Activated CD4-positive, alpha-beta T cell treated with anti-CD3 and anti-CD28 coated beads, Interleukin-2, amount 10 ng/mL, durations not matched to agents 24 days and 14 days (primary cell): ENCODE data around the gene SF3B2. TPM values are rescaled to one million over a fixed set of nuclear protein-coding genes. Genes with fewer than 3 reads are reported as not detected.
A peak's percentile ranks its signal among the peaks of the same experiment; 100 is the strongest.
"Not testable (repeated sequence)": the region's sequence is repeated elsewhere in the genome, so short reads cannot be mapped to it uniquely, and the experiment has no call there.

Experiments
- DNase-seq: peaks from one replicate; pipeline ENCODE4 v3.0.0; 2022
- H3K27ac Mint-ChIP-seq: one replicate; pipeline ENCODE4 v1.8.0; 2022; ENCODE audit warnings: mild to moderate bottlenecking, mixed read lengths
- H3K27me3 Mint-ChIP-seq: one replicate; pipeline ENCODE4 v1.8.0; 2022; ENCODE audit warnings: mixed read lengths
- H3K36me3 Mint-ChIP-seq: one replicate; pipeline ENCODE4 v1.8.0; 2022; ENCODE audit warnings: low read depth, mild to moderate bottlenecking, mixed read lengths
- H3K4me1 Mint-ChIP-seq: one replicate; pipeline ENCODE4 v1.8.0; 2021; ENCODE audit warnings: mixed read lengths
- H3K4me3 Mint-ChIP-seq: one replicate; pipeline ENCODE4 v1.8.0; 2022; ENCODE audit warnings: mild to moderate bottlenecking, moderate library complexity, mixed read lengths
- H3K9me3 Mint-ChIP-seq: one replicate; pipeline ENCODE4 v1.8.0; 2021; ENCODE audit warnings: mixed read lengths
- intact Hi-C: fragments of 100-400 bp; cut with micrococcal nuclease; formaldehyde crosslinking; loops from one replicate; pipeline ENCODE4 v1.15.1; 2023
- total RNA-seq: library from RNA; stranded (reverse); gene quantifications from 2 replicates; pipeline ENCODE4 v1.2.3, GENCODE V29; 2022

SF3B2 gene
- total RNA-seq, 1 donor from 2014 or later, result 283 TPM

DNA sequence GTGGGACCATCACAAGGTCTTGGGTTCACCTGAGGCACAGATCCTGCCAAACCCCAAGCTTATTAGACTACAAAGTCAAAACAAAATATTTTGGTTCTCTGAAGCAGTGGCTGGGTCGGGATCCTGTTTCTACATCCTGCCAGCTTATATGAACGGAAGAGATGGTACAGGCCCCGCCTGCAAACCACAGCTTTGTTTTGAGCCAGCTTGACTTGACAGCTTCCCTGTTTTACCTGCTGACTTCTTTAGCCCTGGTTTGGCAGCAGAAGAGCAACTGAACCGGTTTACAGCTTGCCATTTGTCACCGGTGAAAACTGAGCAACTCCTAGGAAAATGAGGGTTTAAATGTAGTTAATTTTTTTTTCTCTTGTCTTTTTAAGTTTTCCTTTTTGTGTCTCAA is 29.3 kb downstream of the SF3B2 start:
- peaks cover 25% of the 10 kb centered on the region for H3K36me3 Mint-ChIP-seq
- no peaks in the 10 kb centered on the region for H3K27me3 Mint-ChIP-seq
- no peaks in the 10 kb centered on the region for H3K9me3 Mint-ChIP-seq
- peak overlapping the region; percentile 83 for H3K4me3 Mint-ChIP-seq
- H3K4me1 Mint-ChIP-seq, result peaks cover 62% of the 10 kb centered on the region
- DNase-seq, result peak; percentile 92
- H3K27ac Mint-ChIP-seq, result peak overlapping the region; percentile 89
- intact Hi-C loops, result loop anchor here (2.0 kb wide), 2 partner anchors 19 to 31 kb away; no protein-coding TSS in a partner anchor

DNA sequence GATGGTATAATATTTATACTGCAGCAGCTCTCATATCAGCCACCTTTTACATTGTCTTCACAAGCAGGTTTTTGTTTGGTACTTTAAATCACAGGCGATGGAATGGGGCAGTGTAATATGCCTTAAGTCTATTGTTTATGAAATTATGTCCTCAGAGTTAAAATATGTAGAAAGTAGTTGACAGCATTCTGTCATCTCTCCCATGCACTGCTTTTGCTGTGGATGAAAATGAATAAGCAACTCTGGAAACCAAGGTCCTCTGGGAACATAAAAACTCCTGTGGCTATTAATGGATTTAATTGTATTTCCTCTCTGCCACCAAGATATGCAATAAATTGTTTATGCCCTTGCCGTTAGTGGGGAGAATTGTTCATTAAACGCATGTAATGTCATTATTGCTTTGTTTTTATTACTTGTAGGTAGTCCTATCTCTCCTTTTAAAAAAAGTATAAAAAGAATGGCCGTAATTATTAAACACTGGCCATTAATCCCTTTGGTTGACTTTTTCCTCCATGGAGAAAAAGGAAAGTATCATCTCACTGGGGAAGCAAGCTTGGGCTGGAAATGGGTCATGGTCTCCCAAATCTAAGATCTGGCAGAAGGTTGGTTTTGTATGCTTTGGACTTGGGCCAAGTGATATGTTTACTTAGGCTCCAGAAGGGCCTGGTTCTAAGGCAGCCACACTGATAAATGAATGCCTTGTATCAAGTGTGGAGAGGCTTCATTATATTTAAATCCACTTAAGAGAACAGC is 31.0 kb downstream of the SF3B2 start:
- H3K4me1 Mint-ChIP-seq, result peaks cover 65% of the 10 kb centered on the region
- H3K27me3 Mint-ChIP-seq, result no peaks in the 10 kb centered on the region
- peak; percentile 45 for DNase-seq
- H3K36me3 Mint-ChIP-seq, result peaks cover 21% of the 10 kb centered on the region
- intact Hi-C loops, result no loop called here
- H3K4me3 Mint-ChIP-seq, result no peak overlapping the region
- H3K27ac Mint-ChIP-seq, result no peak overlapping the region
- no peaks in the 10 kb centered on the region for H3K9me3 Mint-ChIP-seq

GRCh38 chr11:66083767-66084166 is 31.6 kb downstream of the SF3B2 start:
- peaks cover 59% of the 10 kb centered on the region for H3K4me1 Mint-ChIP-seq
- DNase-seq, result no peak
- no peak overlapping the region for H3K4me3 Mint-ChIP-seq
- no peak overlapping the region for H3K27ac Mint-ChIP-seq
- H3K9me3 Mint-ChIP-seq, result no peaks in the 10 kb centered on the region
- intact Hi-C loops, result no loop called here
- no peaks in the 10 kb centered on the region for H3K27me3 Mint-ChIP-seq
- H3K36me3 Mint-ChIP-seq, result peaks cover 16% of the 10 kb centered on the region

DNA sequence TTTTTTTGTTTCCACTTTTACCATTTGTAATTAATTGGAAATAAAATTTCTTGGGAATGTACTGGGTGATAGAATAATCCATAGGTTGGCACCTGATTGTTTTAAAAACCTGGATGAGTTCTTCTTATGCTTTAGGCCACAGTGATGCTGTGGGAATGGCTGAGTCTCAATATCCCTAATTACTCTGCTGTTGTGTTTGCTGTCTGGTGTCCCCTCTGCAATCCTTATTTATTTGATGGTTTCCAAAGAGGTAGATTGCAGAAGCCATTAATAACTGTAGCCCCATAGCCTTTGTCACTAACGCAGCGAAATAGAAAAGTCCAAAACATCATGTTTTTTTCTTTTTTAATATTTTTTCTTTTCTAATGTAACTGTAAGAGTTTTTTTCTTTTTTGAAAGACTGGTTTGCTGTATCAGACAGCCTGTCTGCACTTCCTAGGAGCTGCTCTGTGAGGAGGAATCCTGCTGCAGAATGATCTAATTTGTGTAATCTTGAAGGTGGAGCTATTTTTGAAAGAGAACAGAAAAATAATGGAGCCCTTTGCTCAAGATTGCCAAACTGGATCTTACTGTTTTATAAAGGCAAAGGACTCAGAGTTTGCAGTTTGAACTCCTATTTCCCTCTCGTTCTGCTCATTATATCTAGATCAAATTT is 32.8 kb downstream of the SF3B2 start:
- Mint-ChIP-seq H3K36me3 (peaks cover 13% of the 10 kb centered on the region), H3K4me3 (no peak overlapping the region), H3K27ac (no peak overlapping the region), H3K27me3 (no peaks in the 10 kb centered on the region), H3K4me1 (peaks cover 48% of the 10 kb centered on the region), H3K9me3 (no peaks in the 10 kb centered on the region)
- no peak for DNase-seq
- intact Hi-C loops, result no loop called here

DNA sequence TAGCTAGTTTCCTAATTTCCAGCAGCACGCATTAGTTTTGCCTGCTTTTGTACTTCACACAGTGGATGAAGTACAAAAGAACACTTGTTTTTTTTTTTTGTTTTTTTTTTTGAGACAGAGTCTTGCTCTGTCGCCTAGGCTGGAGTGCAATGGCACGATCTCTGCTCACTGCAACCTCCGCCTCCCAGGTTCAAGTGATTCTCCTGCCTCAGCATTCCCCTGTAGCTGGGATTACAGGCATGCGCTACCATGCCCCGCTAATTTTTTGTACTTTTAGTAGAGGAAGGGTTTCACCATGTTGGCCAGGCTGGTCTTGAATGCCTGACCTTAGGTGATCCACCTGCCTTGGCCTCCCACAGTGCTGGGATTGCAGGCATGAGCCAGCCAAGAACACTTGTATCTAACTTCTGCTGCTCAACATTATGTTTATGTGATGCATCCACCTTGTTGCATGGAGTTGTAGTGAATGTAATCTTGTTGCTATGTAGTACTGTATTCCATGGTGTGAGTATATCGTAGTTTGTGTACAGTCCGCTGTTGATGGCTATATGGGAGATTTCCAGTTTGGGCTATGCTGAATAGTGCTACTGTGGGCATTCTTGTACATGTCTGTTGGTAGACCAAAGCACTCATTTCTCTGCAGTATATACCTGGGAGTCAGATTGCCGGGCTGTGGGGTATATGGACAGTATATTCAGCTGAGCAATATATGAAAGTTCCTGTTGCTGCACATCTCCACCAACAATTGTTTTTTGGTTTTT is 35.2 kb downstream of the SF3B2 start:
- Mint-ChIP-seq H3K36me3 (peaks cover 15% of the 10 kb centered on the region), H3K9me3 (no peaks in the 10 kb centered on the region), H3K27ac (no peak overlapping the region), H3K27me3 (no peaks in the 10 kb centered on the region), H3K4me1 (peaks cover 26% of the 10 kb centered on the region), H3K4me3 (no peak overlapping the region)
- DNase-seq, result no peak
- intact Hi-C loops, result no loop called here

- DNase-seq, result no peak
- H3K4me1 Mint-ChIP-seq, result peaks cover 15% of the 10 kb centered on the region
- peaks cover 19% of the 10 kb centered on the region for H3K36me3 Mint-ChIP-seq
- H3K27me3 Mint-ChIP-seq, result no peaks in the 10 kb centered on the region
- intact Hi-C loops, result no loop called here
- H3K4me3 Mint-ChIP-seq, result no peak overlapping the region
- H3K9me3 Mint-ChIP-seq, result no peaks in the 10 kb centered on the region
- H3K27ac Mint-ChIP-seq, result no peak overlapping the region
These were observed 36.9 kb downstream of the SF3B2 start for GRCh38 chr11:66089067-66089466.

GRCh38 chr11:66090288-66090687 is 38.1 kb downstream of the SF3B2 start:
- Mint-ChIP-seq H3K4me3 (no peak overlapping the region), H3K27ac (no peak overlapping the region), H3K4me1 (peaks cover 8% of the 10 kb centered on the region), H3K27me3 (no peaks in the 10 kb centered on the region), H3K36me3 (peaks cover 19% of the 10 kb centered on the region), H3K9me3 (no peaks in the 10 kb centered on the region)
- DNase-seq, result no peak
- intact Hi-C loops, result no loop called here

GRCh38 chr11:66092125-66092524 is 40.0 kb downstream of the SF3B2 start:
- H3K9me3 Mint-ChIP-seq, intact Hi-C loops, H3K27ac Mint-ChIP-seq, H3K27me3 Mint-ChIP-seq, H3K4me3 Mint-ChIP-seq, DNase-seq, H3K4me1 Mint-ChIP-seq: not testable (repeated sequence)
- H3K36me3 Mint-ChIP-seq, result peaks cover 19% of the 10 kb centered on the region

- H3K4me1 Mint-ChIP-seq, result peaks cover 34% of the 10 kb centered on the region
- DNase-seq, H3K9me3 Mint-ChIP-seq, H3K4me3 Mint-ChIP-seq, H3K27me3 Mint-ChIP-seq, H3K27ac Mint-ChIP-seq: not testable (repeated sequence)
- peaks cover 11% of the 10 kb centered on the region for H3K36me3 Mint-ChIP-seq
- intact Hi-C loops, result loop anchor here (2.0 to 5.0 kb wide), 3 partner anchors 19 to 38 kb away; no protein-coding TSS in a partner anchor
These were observed 47.6 kb downstream of the SF3B2 start for GRCh38 chr11:66099746-66100145.

- peaks cover 38% of the 10 kb centered on the region for H3K4me1 Mint-ChIP-seq
- H3K9me3 Mint-ChIP-seq, result no peaks in the 10 kb centered on the region
- peaks cover 13% of the 10 kb centered on the region for H3K36me3 Mint-ChIP-seq
- H3K27ac Mint-ChIP-seq, result peak overlapping the region; percentile 94
- intact Hi-C loops, result loop anchor here (2.0 to 5.0 kb wide), 3 partner anchors 20 to 37 kb away; no protein-coding TSS in a partner anchor
- H3K27me3 Mint-ChIP-seq, result no peaks in the 10 kb centered on the region
- peak; percentile 91 for DNase-seq
- peak overlapping the region; percentile 77 for H3K4me3 Mint-ChIP-seq
These were observed 48.3 kb downstream of the SF3B2 start for GRCh38 chr11:66100272-66101065.

DNA sequence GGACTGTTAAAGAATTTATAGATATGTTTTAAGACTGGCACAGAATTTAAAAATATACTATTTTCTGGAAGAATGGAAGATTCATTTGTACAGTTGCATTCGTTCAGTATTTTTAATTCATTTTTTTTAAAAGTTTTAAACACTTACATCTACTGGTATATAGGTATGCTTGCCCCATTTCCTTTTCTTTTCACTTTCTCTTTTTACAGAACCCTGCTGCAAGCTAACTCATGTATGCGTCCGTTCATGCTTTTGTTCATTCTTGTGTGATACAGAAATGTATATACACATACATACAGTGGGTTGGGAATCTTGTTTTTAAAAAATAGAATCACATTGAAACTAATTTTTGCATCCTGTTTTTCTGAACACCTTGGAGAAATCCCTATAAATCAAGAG is 48.9 kb downstream of the SF3B2 start:
- Mint-ChIP-seq H3K4me1 (peaks cover 44% of the 10 kb centered on the region), H3K27me3 (no peaks in the 10 kb centered on the region), H3K36me3 (peaks cover 17% of the 10 kb centered on the region), H3K4me3 (peak overlapping the region; percentile 77), H3K27ac (peak overlapping the region; percentile 94), H3K9me3 (no peaks in the 10 kb centered on the region)
- DNase-seq, result no peak
- intact Hi-C loops, result loop anchor here (2.0 to 5.0 kb wide), 3 partner anchors 20 to 36 kb away; no protein-coding TSS in a partner anchor

DNA sequence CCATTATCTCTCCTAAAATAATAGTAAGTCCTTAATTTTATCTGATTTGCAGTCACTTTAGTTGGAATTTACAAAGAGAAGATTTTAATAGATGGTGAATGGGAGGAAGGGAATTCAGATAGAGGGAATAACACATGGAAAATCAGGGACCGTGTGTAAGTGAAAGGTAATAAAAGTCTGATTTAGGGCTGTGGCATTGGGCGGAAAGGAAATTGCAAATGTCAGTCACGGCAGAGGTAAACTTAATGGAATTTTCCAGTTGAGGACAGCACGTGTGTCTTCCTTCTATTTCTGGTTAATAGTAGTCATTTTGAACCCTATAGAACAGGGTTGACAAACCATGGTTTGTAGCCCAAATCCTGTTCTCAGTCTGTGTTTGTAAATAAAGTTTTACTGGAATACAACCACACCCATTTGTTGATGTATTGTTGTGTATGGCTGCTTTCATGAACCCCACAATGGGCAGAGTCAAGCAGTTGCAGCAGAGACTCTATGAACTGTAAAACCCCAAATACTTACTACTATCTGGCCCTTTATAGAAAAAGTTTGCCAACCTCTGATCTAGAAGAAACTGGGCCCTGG is 52.0 kb downstream of the SF3B2 start:
- peaks cover 68% of the 10 kb centered on the region for H3K4me1 Mint-ChIP-seq
- H3K36me3 Mint-ChIP-seq, result peaks cover 28% of the 10 kb centered on the region
- intact Hi-C loops, result loop anchor here (5.0 kb wide), 1 partner anchor 33 kb away; no protein-coding TSS in a partner anchor
- H3K27ac Mint-ChIP-seq, result peak overlapping the region; percentile 36
- DNase-seq, result no peak
- peaks cover 5% of the 10 kb centered on the region for H3K9me3 Mint-ChIP-seq
- H3K27me3 Mint-ChIP-seq, result no peaks in the 10 kb centered on the region
- peak overlapping the region; percentile 27 for H3K4me3 Mint-ChIP-seq
